ENCODE measurements around the gene ERC1. TPM values are rescaled to one million over a fixed set of nuclear protein-coding genes. Genes with fewer than 3 reads are reported as not detected.
A peak's percentile ranks its signal among the peaks of the same experiment; 100 is the strongest.

ERC1 gene
- total RNA-seq, 1 experiment from 2014 or later: 55.1 TPM

GRCh38 chr12:1130164-1130563, 139.1 kb downstream of the ERC1 start:
- POLR2A ChIA-PET: interaction anchor here (0.6 to 1.2 kb wide), 5 partner anchors 11 to 475 kb away, joined by 3 to 4 read pairs (median 3); no protein-coding TSS in a partner anchor
- Mint-ChIP-seq H3K36me3 (ENCODE audit: insufficient read depth, unreplicated experiment) (peaks cover 20% of the 10 kb centered on the region), H3K9me3 (ENCODE audit: unreplicated experiment) (no peaks in the 10 kb centered on the region), H3K27me3 (ENCODE audit: insufficient read depth, unreplicated experiment) (no peaks in the 10 kb centered on the region), H3K4me1 (ENCODE audit: insufficient read depth, unreplicated experiment) (peaks cover 9% of the 10 kb centered on the region), H3K27ac (ENCODE audit: low read depth, unreplicated experiment) (no peak overlapping the region), H3K4me3 (ENCODE audit: unreplicated experiment) (no peak overlapping the region)
- no peak for TF ChIP-seq CTCF (IDR thresholded peaks at IDR 0.05; ENCODE audit: unreplicated experiment)
- peak; percentile 41 for DNase-seq (ENCODE audit: unreplicated experiment)
- intact Hi-C loops (cut with micrococcal nuclease): no loop called here
- CTCF ChIA-PET: interaction anchor here (0.6 to 6.2 kb wide), 4 partner anchors 12 to 453 kb away, joined by 4 to 39 read pairs (median 5); no protein-coding TSS in a partner anchor
- no TSS peak for BruUV-seq (replicated peaks)

- intact Hi-C loops (cut with micrococcal nuclease): no loop called here
- Mint-ChIP-seq H3K4me1 (ENCODE audit: insufficient read depth, unreplicated experiment) (peaks cover 9% of the 10 kb centered on the region), H3K9me3 (ENCODE audit: unreplicated experiment) (no peaks in the 10 kb centered on the region), H3K4me3 (ENCODE audit: unreplicated experiment) (no peak overlapping the region), H3K27ac (ENCODE audit: low read depth, unreplicated experiment) (no peak overlapping the region), H3K36me3 (ENCODE audit: insufficient read depth, unreplicated experiment) (peaks cover 24% of the 10 kb centered on the region), H3K27me3 (ENCODE audit: insufficient read depth, unreplicated experiment) (no peaks in the 10 kb centered on the region)
- no peak for DNase-seq (ENCODE audit: unreplicated experiment)
- BruUV-seq (replicated peaks): no TSS peak
- POLR2A ChIA-PET: interaction anchor here (0.7 to 1.2 kb wide), 4 partner anchors 11 to 475 kb away, joined by 3 to 4 read pairs (median 3); no protein-coding TSS in a partner anchor
- CTCF ChIA-PET: interaction anchor here (0.6 to 6.2 kb wide), 3 partner anchors 12 to 453 kb away, joined by 4 to 39 read pairs (median 6); no protein-coding TSS in a partner anchor
- no peak for TF ChIP-seq CTCF (IDR thresholded peaks at IDR 0.05; ENCODE audit: unreplicated experiment)
Observed at GRCh38 chr12:1130571-1130970, 139.5 kb downstream of the ERC1 start.

GRCh38 chr12:1131811-1132224, 140.8 kb downstream of the ERC1 start:
- intact Hi-C loops (cut with micrococcal nuclease): no loop called here
- H3K27ac Mint-ChIP-seq (ENCODE audit: low read depth, unreplicated experiment): no peak overlapping the region
- POLR2A ChIA-PET: no interaction called here
- H3K4me3 Mint-ChIP-seq (ENCODE audit: unreplicated experiment): no peak overlapping the region
- H3K27me3 Mint-ChIP-seq (ENCODE audit: insufficient read depth, unreplicated experiment): no peaks in the 10 kb centered on the region
- DNase-seq (ENCODE audit: unreplicated experiment): no peak
- no peak for TF ChIP-seq CTCF (IDR thresholded peaks at IDR 0.05; ENCODE audit: unreplicated experiment)
- no peaks in the 10 kb centered on the region for H3K9me3 Mint-ChIP-seq (ENCODE audit: unreplicated experiment)
- H3K36me3 Mint-ChIP-seq (ENCODE audit: insufficient read depth, unreplicated experiment): peaks cover 23% of the 10 kb centered on the region
- CTCF ChIA-PET: no interaction called here
- peaks cover 9% of the 10 kb centered on the region for H3K4me1 Mint-ChIP-seq (ENCODE audit: insufficient read depth, unreplicated experiment)
- no TSS peak for BruUV-seq (replicated peaks)

GRCh38 chr12:1132311-1132710, 141.3 kb downstream of the ERC1 start:
- H3K27me3 Mint-ChIP-seq (ENCODE audit: insufficient read depth, unreplicated experiment): no peaks in the 10 kb centered on the region
- H3K4me3 Mint-ChIP-seq (ENCODE audit: unreplicated experiment): no peak overlapping the region
- no peak overlapping the region for H3K27ac Mint-ChIP-seq (ENCODE audit: low read depth, unreplicated experiment)
- intact Hi-C loops (cut with micrococcal nuclease): no loop called here
- no peak for TF ChIP-seq CTCF (IDR thresholded peaks at IDR 0.05; ENCODE audit: unreplicated experiment)
- H3K4me1 Mint-ChIP-seq (ENCODE audit: insufficient read depth, unreplicated experiment): peaks cover 9% of the 10 kb centered on the region
- no peaks in the 10 kb centered on the region for H3K9me3 Mint-ChIP-seq (ENCODE audit: unreplicated experiment)
- ChIA-PET POLR2A (no interaction called here), CTCF (interaction anchor here (0.6 to 0.7 kb wide), 4 partner anchors 48 to 1656 kb away, joined by 3 to 5 read pairs (median 3); no protein-coding TSS in a partner anchor)
- H3K36me3 Mint-ChIP-seq (ENCODE audit: insufficient read depth, unreplicated experiment): peaks cover 23% of the 10 kb centered on the region
- BruUV-seq (replicated peaks): no TSS peak
- no peak for DNase-seq (ENCODE audit: unreplicated experiment)
